Smooth muscle cell (in vitro differentiated cells): ENCODE measurements around the gene AP3B1. TPM values are rescaled to one million over a fixed set of nuclear protein-coding genes. Genes with fewer than 3 reads are reported as not detected.

ENCODE experiments used
- DNase-seq: peaks from one replicate; lab custom pipeline; 2025; ENCODE audit not compliant: unreplicated experiment; lab: John Stamatoyannopoulos, UW
- H2AFZ ChIP-seq: fragments of 200-600 bp; sonication (generic); 2 replicates; pipeline ENCODE4 v1.6.0; 2016; ENCODE audit warnings: antibody characterized with exemption, low read depth, mild to moderate bottlenecking
- H3F3A ChIP-seq: fragments of 200-600 bp; sonication (generic); 2 replicates; pipeline ENCODE4 v1.6.0; 2017; ENCODE audit warnings: antibody characterized with exemption, low read depth
- H3K27ac ChIP-seq: fragments of 200-600 bp; sonication (generic); 2 replicates; pipeline ENCODE4 v1.5.1; 2016; ENCODE audit warnings: low read depth, mild to moderate bottlenecking
- H3K27me3 ChIP-seq: fragments of 200-600 bp; sonication (generic); 2 replicates; pipeline ENCODE4 v1.6.1; 2016; ENCODE audit warnings: low read depth, mild to moderate bottlenecking
- H3K36me3 ChIP-seq: fragments of 200-600 bp; sonication (generic); 2 replicates; pipeline ENCODE4 v1.5.1; 2016; ENCODE audit warnings: low read depth
- H3K4me1 ChIP-seq: fragments of 200-600 bp; sonication (generic); 2 replicates; pipeline ENCODE4 v1.5.1; 2016; ENCODE audit warnings: low read depth
- H3K4me2 ChIP-seq: fragments of 200-600 bp; sonication (generic); 2 replicates; pipeline ENCODE4 v1.6.0; 2016; ENCODE audit warnings: mild to moderate bottlenecking
- H3K4me3 ChIP-seq: fragments of 200-600 bp; sonication (generic); 2 replicates; pipeline ENCODE4 v1.5.1; 2016; ENCODE audit warnings: mild to moderate bottlenecking
- H3K79me2 ChIP-seq: fragments of 200-600 bp; sonication (generic); 2 replicates; pipeline ENCODE4 v1.6.0; 2016; ENCODE audit warnings: low read depth, mild to moderate bottlenecking
- H3K9ac ChIP-seq: fragments of 200-600 bp; sonication (generic); 2 replicates; pipeline ENCODE4 v1.6.0; 2016; ENCODE audit warnings: low read depth
- H3K9me3 ChIP-seq: fragments of 200-600 bp; sonication (generic); replicated peaks from 2 replicates; pipeline ENCODE4 v1.5.1; 2016; ENCODE audit warnings: low read depth
- H4K20me1 ChIP-seq: fragments of 200-600 bp; sonication (generic); 2 replicates; pipeline ENCODE4 v1.6.0; 2016; ENCODE audit warnings: low read depth
- WGBS: methylation state at CpG from one replicate; pipeline ENCODE4 v1.1.7; 2016; ENCODE audit warnings: low lambda C conversion rate; 5-methylcytosine and 5-hydroxymethylcytosine counted together
- polyA plus RNA-seq: library from polyadenylated mRNA; unstranded; fragments of >200 nt; fragmentation: Nextera tagmentation; extraction: Ambion mirVana; gene quantifications from 2 replicates; pipeline ENCODE4 v1.2.1, GENCODE V29; 2016
- total RNA-seq: library from RNA; depleted of rRNA; stranded (reverse); fragments of >200 nt; gene quantifications from 2 replicates; pipeline ENCODE4 v1.2.3, GENCODE V29; 2014
- TF ChIP-seq, protein P1 (sequence below): fragments of 200-600 bp; sonication (generic); IDR thresholded peaks from 2 replicates; pipeline ENCODE4 v1.5.1; 2017; ENCODE audit warnings: borderline replicate concordance, mild to moderate bottlenecking, antibody characterized with exemption; ENCODE audit not compliant: insufficient read depth, poor library complexity, severe bottlenecking

Gene AP3B1
- total and polyA plus RNA-seq, 2 experiments from 2014 or later = 36.9 to 76.3 TPM

DNA sequence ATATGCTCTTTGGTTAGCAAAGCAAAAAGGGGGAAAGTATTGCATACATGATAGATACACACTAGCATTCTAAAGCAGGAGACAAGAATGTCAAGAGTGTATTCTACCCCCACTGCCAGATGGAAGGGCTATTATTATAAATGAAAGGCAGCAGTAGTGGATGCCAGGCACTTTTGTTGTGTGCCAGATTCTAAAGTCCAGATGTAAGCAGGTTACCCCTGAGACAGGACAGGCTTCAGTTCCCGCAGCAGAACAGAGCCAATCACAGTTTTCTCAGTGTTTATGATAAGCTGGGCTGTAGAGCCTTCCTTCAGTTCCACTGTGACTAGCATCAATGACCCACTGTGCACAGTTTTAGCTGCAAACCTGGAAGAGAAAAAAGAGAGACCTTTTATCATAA lies 291.8 kb downstream of the AP3B1 start:
- TF ChIP-seq, protein P1, sequence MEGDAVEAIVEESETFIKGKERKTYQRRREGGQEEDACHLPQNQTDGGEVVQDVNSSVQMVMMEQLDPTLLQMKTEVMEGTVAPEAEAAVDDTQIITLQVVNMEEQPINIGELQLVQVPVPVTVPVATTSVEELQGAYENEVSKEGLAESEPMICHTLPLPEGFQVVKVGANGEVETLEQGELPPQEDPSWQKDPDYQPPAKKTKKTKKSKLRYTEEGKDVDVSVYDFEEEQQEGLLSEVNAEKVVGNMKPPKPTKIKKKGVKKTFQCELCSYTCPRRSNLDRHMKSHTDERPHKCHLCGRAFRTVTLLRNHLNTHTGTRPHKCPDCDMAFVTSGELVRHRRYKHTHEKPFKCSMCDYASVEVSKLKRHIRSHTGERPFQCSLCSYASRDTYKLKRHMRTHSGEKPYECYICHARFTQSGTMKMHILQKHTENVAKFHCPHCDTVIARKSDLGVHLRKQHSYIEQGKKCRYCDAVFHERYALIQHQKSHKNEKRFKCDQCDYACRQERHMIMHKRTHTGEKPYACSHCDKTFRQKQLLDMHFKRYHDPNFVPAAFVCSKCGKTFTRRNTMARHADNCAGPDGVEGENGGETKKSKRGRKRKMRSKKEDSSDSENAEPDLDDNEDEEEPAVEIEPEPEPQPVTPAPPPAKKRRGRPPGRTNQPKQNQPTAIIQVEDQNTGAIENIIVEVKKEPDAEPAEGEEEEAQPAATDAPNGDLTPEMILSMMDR = no peak

GRCh38 chr5:78001197-78001596 lies 293.3 kb downstream of the AP3B1 start:
- H2AFZ ChIP-seq = no peak overlapping the region
- H3K36me3 ChIP-seq = peaks cover 5% of the 10 kb centered on the region
- no peaks in the 10 kb centered on the region for H3K9me3 ChIP-seq
- no peak overlapping the region for H3K9ac ChIP-seq
- no peak overlapping the region for H3K4me2 ChIP-seq
- TF ChIP-seq, protein P1 = no peak
- H3K79me2 ChIP-seq = no peaks in the 10 kb centered on the region
- H3K4me3 ChIP-seq = no peak overlapping the region
- H3K27ac ChIP-seq = no peak overlapping the region
- 96% methylated on average over 7 of the region's 7 CpGs for whole genome bisulfite sequencing
- peaks cover 34% of the 10 kb centered on the region for H3K4me1 ChIP-seq
- H4K20me1 ChIP-seq = no peaks in the 10 kb centered on the region
- no peaks in the 10 kb centered on the region for H3K27me3 ChIP-seq
- no peak for DNase-seq
- H3F3A ChIP-seq = no peaks in the 10 kb centered on the region

More for the DNA sequence above, 291.8 kb downstream of the AP3B1 start:
- Histone ChIP-seq H3F3A (no peaks in the 10 kb centered on the region), H3K27ac (no peak overlapping the region), H3K9ac (no peak overlapping the region), H4K20me1 (no peaks in the 10 kb centered on the region), H3K4me2 (no peak overlapping the region), H3K79me2 (no peaks in the 10 kb centered on the region), H3K4me3 (no peak overlapping the region), H3K36me3 (peaks cover 5% of the 10 kb centered on the region), H3K27me3 (no peaks in the 10 kb centered on the region), H3K4me1 (peaks cover 36% of the 10 kb centered on the region), H3K9me3 (no peaks in the 10 kb centered on the region), H2AFZ (no peak overlapping the region)
- 84% methylated on average over 1 of the region's 1 CpG for WGBS
- no peak for DNase-seq

GRCh38 chr5:78000191-78000590 lies 294.3 kb downstream of the AP3B1 start:
- Histone ChIP-seq H3K4me1 (peaks cover 28% of the 10 kb centered on the region), H2AFZ (no peak overlapping the region), H3K36me3 (peaks cover 5% of the 10 kb centered on the region), H3K4me3 (no peak overlapping the region), H3K9ac (no peak overlapping the region), H3K9me3 (no peaks in the 10 kb centered on the region), H4K20me1 (no peaks in the 10 kb centered on the region), H3K79me2 (no peaks in the 10 kb centered on the region), H3F3A (no peaks in the 10 kb centered on the region), H3K4me2 (no peak overlapping the region), H3K27ac (no peak overlapping the region), H3K27me3 (no peaks in the 10 kb centered on the region)
- no peak for DNase-seq
- 87% methylated on average over 6 of the region's 6 CpGs for WGBS
- TF ChIP-seq, protein P1 = no peak

GRCh38 chr5:77999399-77999798 lies 295.1 kb downstream of the AP3B1 start:
- Histone ChIP-seq H3K27ac (no peak overlapping the region), H3K4me1 (peaks cover 26% of the 10 kb centered on the region), H3K4me3 (no peak overlapping the region), H3K4me2 (no peak overlapping the region), H3K27me3 (no peaks in the 10 kb centered on the region), H3K9me3 (no peaks in the 10 kb centered on the region), H4K20me1 (no peaks in the 10 kb centered on the region), H3K9ac (no peak overlapping the region), H2AFZ (no peak overlapping the region), H3K36me3 (peaks cover 5% of the 10 kb centered on the region), H3F3A (no peaks in the 10 kb centered on the region), H3K79me2 (no peaks in the 10 kb centered on the region)
- DNase-seq = no peak
- WGBS = 97% methylated on average over 7 of the region's 7 CpGs
- TF ChIP-seq, protein P1 = no peak
